ENCODE measurements around the gene PNMA6A.
"Not testable (repeated sequence)": the region's sequence is repeated elsewhere in the genome, so short reads cannot be mapped to it uniquely, and the experiment has no call there.

Gene PNMA6A

DNA sequence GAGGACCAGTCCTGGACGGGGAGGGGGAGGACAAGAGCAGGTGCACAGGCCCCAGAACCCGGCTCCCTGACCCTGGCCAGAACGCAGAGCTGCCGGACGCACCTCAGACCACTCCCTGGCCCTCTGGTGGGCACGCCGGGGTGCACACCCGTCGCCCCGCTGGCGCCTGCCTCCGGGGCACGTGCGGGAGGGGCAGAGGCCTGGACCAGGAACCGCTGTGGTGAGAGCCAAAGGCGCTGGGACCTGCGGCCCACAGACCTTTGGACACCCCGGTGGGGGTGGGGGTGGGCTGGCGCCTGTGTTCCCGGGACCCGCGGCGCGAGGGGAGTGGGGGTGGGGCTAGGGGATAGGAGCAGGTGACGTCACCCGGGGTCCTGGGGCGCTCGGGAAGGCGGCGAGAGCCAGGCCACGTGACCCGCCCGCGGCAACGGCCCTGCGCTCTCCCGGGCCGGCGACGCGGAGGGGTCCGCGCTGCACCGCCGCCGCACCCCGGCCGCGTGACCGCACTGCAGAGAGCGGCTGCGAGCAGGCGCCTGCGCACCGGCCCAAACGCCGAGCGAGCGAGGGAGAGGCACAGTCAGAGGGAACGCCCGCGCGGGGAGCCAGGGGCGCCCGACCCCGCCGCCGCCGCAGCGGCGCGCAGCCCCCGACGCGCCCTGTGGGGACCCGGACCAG is at the start of gene PNMA6A:
Gene PNMA6A (plus strand): TSS at position 546 of the 675 bp plus-strand sequence. CDS start 609 bp downstream, outside the sequence.
- not testable (repeated sequence) for DNase-seq

DNA sequence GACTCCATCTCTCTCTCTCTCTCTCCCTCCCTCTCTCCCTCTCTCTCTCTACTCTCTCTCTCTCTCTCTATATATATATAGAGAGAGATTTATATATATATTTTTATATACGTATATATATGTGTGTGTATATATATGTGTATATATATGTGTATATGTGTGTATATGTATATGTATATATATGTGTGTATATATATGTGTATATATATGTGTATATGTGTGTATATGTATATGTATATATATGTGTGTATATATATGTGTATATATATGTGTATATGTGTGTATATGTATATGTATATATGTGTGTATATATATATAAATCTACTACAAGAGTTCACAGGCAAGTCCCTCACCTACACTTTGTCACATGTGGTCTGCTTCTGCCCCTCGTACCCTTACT is 45.8 kb upstream of the PNMA6A start:
- DNase-seq = not testable (repeated sequence)

DNA sequence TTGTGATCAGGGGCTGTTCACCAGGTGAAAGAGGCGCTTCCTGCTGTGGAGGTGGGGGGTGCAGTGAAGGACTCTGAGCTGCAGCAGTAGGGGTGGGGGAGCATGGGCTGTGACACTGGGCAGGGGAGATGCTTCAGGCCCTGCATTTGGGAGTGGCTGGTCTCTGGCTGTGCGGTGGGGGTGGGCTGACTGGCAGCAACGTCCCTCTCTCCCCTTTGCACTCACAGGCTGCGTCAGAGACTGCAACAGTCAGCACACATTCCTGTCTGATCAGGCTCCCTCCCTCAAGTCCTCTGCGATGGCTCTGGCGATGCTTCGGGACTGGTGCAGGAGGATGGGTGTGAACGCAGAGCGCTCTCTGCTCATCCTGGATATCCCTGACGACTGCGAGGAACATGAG is 43.8 kb upstream of the PNMA6A start:
- not testable (repeated sequence) for DNase-seq

DNA sequence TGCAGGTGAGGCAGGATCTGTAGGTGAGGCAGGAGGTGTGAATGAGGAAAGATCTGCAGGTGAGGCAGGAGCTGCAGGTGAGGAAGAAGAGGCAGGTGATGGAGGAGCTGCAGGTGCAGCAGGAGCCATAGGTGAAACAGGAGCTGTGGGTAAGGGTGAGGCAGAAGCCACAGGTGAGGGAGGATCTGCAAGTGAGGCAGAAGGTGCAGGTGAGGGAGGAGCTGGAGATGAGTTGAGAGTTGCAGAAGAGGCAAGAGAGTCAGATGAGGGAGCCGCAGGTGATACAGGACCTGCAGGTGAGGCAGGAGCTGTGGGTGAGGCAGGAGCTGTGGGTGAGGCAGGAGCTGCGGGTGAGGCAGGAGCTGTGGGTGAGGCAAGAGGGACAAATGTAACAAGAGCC is 43.1 kb upstream of the PNMA6A start:
- DNase-seq = no peak

DNA sequence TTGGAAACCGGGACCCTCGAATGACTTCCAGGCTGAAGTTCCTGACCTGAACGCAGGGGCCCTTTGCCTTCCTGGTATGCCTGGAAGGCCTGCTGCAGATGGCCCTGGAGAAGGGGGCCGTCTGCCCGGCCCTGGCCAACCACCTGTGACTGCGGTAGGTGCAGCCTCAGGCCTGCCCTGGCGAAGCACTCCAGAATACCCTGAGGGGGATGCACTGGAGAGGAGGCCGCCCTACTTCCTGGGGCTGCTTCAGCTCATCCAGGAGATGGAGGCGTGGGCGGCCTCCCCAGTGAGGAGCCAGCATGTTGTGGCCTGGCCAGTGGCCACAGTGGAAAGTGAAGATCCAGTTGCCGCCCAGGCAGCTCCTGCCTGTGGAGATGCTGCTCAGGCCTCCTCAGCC is 42.4 kb upstream of the PNMA6A start:
- no peak for DNase-seq

DNA sequence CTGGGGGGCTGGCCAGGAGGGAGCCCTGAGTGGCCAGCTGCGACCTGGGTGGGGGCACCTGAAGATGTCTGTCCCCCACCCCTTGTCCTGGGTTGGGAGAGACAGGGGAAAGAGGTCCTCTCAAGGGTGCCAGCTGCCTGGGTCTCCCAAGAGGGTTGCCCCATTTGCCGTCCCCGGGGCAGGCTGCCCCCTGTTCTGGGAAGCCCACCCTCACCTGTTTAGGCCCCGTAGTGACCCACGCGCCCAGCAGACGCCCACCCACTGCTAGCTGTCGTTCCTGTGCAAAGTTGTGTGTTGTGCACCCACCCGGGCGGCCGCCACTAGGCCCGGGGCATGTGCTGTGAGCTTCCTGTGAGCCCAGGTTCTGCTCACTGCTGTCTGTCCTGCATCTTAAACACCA is 41.5 kb upstream of the PNMA6A start:
- no peak for DNase-seq

DNA sequence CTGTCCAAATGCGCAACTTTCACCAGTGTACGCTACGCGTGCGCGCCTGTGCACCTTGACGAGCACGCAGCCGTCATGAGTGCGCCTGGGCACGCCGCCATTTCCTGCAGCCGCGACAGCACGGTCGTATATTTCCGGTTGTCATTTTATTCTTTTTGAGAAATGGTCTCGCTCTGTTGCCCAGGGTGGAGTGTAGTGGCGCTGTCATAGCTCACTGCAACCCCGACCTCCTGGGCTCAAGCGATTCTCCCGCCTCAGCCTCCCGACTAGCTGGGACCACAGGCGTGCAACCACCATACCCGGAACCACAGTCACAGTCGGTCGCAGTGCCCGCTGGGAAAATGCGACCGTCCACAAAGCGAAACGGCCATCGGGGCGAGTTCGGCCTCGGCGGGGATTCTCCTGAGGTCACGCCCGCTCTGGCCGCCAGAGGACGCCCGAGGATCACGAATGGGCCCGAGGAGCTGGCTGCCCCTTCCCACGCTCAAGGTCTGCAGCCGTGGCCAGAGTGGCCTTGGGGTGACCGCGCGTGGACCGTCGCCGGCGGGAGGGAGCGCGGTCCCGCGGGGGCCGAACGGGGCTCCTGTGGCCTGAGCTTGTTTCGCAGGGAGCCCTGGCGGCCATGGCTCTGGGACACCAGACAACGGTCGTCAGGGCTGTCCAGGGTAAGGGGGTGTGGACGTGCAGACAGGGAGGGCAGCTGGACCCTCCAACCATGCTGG is 39.7 kb upstream of the PNMA6A start:
- no peak for DNase-seq

DNA sequence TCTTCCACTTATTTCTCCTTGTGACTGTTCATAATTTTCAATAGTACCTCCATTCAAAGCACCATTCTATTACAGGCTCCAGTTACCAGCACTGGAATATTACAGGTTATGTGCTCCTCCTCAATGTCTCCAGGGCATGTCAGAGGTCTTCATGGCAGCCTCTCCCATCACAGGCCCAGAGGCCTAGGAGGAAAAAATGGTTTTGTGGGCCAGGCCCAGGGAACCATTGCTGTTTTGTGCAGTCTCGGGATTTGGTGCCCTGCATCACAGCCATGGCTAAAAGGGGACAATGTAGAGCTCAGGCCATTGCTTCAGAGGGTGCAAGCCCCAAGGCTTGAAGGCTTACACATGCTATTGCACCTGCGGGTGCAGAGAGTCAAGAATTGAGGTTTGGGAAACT is 23.2 kb upstream of the PNMA6A start:
- DNase-seq = no peak

DNA sequence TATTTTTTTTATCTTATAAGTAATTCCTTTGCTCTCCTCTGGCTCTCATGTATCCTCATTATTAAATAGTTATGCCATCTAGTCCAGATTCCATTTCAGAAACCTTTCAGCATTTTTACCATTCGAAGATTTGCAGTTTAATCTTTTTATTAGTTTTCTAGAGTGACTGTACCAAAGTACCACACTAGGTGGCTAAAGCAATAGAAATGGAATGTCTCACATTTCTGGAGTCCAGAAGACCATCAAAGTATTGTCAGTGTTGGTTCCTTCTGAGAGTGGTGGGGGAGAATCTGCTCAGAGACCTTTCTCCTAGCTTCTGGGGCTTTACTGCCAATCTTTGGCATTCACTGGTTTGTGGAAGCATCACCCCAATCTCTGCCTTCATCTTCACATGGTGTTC is 19.7 kb upstream of the PNMA6A start:
- no peak for DNase-seq

DNA sequence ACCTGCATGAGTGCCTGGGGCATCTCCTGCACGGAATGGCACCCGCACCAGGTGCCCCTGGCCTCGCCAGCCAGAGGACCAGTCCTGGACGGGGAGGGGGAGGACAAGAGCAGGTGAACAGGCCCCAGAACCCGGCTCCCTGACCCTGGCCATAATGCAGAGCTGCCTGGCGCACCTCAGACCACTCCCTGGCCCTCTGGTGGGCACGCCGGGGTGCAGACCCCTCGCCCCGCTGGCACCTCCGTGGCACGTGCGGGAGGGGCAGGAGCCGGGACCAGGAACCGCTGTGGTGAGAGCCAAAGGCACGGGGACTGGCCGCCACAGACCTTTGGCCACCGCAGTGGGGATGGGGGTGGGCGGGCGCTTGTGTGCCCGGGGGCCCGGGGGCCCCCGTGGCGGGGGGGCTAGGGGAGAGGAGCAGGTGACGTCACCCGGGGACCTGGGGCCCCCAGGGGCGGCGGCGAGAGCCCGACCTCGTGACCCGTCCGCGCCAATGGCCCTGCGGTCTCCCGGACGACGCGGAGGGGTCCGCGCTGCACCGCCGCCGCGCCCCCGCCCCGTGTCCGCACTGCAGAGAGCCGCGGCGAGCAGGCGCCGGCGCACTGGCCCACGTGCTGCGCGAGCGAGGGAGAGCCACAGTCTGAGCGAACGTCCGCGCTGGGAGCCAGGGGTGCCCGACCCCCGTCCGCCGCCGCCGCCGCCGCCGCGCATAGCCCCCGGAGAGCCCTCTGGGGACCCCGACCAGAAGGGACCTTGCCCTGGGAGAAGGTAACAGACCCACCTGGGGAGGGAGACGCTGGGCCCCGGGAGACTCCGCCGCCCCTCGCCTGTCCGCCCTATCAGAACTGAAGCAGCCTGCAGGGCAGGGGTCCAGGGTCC is 16.1 kb upstream of the PNMA6A start, which contains the start of gene PNMA3:
Gene PNMA3 (plus strand): TSS at position 600 of the 879 bp plus-strand sequence. CDS start 586 bp downstream, outside the sequence.
- no peak for DNase-seq

DNA sequence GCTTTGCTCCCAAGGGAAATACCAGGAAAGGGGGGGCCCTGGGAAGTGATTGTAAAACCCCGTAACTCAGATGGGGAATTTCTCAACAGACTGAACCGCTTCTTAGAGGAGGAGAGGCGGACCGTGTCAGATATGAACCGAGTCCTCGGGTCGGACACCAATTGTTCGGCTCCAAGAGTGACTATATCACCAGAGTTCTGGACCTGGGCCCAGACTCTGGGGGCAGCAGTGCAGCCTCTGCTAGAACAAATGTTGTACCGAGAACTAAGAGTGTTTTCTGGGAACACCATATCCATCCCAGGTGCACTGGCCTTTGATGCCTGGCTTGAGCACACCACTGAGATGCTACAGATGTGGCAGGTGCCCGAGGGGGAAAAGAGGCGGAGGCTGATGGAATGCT is 15.0 kb upstream of the PNMA6A start:
- DNase-seq = no peak

DNA sequence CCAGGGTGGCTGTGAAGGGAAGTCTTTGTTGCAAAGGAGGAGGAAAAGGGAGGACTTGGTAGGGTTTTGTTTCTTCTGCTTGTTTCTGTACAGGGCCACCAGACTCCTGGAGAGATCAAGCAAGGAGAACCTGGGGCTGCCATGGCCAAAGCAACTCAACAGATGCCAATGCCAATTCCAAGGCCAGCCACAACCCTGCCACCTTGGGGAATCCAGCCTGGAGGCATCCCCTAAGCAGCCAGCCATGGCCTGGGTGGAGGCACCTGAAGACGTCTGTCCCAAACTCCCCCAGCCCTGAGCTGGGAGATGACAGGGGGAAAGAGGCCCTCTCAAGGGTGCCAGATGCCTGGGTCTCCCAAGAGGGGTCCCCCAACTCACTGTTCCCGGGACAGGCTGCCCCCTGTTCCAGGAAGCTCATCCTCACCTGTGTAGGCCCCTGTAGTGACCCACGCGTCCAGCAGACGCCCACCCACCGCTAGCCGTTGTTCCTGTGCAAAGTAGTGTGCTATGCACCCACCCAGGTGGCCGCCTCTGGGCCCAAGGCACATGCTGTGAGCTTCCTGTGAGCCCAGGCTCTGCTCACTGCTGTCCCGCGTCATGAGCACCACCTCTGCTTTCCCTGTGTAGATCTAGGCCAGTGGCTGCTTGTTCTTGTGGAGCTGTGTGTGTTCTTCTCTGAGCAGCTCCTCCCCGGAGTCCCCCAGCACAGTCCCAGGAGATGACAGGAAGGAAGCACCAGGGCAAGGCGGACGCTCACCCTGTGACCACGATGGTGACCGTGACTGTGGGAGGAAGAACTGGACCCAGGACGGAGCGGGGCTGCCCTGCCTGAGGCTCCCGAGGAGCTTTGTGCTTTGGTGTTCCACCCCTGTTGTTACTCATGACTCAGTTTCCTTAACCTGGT is 12.8 kb upstream of the PNMA6A start:
- DNase-seq = no peak

DNA sequence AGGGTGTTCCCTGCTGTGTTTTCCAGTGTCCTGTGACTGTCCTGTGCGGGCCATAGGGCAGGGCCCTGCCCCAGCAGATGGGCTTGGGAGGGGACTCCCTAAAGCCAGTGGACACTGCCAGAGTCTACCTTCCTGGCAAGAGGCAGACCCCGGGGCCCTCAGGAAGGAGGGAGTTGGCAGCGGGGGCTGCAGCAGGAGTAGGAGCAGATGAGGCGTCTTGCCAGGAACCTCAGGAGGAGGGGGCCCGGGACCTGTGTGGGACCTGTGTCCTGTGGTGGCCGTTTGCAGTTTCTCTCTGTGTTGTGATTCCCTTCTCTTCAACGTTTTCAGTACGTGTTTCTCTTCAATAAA is 12.2 kb upstream of the PNMA6A start:
- no peak for DNase-seq

DNA sequence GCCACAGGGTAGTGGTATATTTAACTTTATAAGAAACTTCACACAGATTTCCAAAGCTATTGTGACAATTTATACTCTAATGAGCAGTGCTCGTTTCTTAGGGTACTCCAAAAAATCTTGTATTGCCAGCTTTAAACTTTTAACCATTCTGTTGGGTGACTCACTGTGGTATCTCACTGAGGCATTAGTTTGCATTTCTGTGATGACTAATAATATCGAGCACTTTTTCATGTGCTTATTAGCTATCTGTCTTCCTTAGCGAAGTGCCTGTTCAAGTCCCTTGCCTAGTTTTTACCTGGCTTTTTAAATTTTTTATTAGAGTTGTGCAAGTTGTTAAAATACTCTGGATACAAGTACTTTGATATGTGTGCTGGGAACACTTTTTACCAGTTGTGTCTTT is 10.5 kb upstream of the PNMA6A start:
- DNase-seq = no peak

DNA sequence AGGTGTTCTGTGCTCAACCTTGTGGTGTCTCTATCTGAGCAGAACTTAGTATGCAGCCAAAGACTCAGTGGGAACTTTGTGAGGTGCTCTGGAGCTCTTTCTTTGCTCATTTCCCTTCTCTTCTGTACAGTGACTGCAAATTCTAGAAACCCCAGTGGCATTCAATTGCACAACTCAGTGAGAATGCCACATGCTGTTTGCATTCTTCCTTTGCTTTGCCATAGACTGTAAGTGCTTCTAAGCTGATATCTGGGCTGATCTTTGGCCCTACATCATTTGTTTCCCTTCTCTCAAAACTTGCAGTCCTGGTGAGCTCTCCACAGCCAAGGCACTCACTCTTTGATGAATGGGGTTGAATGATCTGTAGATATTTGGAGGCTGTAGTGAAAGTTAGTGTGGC is 8.9 kb upstream of the PNMA6A start:
- DNase-seq = no peak

DNA sequence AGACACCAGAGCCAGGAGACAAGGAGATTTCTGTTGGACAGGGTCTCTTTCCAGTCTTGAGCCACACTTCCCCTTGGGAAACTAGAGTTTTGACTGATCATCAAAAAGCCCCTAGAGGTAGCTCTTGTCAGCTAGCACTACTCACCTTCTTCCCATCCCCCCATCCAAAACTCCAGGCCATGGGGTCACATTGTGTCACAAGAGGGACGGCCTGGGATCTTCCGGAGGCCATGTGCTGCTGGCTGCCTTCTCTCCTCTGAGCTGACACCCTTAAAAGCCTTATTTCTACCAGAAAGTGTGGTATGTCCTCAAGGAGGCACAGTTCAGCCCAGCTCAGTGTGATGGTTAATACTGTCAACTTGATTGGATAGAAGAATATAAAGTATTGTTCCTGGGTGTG is 8.2 kb upstream of the PNMA6A start:
- DNase-seq = no peak

DNA sequence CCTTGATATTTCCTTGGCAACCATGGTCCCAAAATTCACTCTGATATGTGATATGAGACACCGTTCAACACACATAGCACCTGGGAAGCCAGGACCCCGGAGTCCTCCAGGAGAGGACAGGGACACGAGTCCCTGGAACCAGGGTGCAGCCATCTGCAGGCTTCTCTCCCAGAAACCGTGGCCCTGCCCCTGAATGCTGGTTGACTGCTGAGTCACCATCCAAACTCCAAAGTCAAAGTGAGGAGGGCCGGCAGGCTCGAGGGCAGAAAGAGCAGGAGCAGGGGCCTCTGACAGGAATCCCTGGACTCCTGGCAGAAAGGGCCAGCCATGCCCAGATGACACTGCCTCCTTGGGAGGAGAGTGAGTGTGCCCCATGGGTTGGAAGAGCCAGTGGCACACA is 6.9 kb upstream of the PNMA6A start:
- DNase-seq = no peak

DNA sequence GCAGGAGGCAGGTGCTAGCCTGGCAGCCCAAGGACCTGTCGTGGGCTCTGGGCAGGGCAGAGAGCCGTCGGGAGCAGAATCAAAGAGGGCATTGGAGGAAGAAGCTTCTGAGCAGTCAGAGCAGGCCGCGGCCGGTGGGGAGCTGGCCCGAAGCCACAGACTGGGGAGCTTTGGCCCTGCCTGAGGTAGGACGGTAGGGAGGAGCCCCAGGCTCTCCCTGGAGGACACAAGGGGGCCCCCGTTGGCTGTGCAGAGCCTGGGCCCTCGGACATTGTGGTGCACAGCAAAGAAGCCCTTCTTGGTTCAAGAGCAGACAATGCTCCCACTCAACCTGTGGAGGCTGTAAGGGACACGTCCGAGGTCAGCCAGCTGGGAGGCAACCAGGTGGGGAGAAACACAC is 5.9 kb upstream of the PNMA6A start:
- DNase-seq = not testable (repeated sequence)

DNA sequence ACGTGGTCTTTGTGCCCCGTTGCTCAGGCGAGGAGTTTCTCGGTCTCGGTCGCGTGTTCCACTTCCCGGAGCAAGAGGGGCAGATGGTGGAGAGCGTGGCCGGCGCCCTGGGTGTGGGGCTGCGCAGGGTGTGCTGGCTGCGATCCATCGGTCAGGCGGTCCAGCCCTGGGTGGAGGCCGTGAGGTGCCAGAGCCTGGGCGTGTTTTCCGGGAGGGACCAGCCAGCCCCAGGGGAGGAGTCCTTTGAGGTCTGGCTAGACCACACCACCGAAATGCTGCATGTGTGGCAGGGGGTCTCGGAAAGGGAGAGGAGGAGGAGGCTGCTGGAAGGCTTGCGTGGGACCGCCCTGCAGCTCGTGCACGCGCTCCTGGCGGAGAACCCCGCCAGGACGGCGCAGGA is 1.1 kb downstream of the PNMA6A start:
- DNase-seq = not testable (repeated sequence)

DNA sequence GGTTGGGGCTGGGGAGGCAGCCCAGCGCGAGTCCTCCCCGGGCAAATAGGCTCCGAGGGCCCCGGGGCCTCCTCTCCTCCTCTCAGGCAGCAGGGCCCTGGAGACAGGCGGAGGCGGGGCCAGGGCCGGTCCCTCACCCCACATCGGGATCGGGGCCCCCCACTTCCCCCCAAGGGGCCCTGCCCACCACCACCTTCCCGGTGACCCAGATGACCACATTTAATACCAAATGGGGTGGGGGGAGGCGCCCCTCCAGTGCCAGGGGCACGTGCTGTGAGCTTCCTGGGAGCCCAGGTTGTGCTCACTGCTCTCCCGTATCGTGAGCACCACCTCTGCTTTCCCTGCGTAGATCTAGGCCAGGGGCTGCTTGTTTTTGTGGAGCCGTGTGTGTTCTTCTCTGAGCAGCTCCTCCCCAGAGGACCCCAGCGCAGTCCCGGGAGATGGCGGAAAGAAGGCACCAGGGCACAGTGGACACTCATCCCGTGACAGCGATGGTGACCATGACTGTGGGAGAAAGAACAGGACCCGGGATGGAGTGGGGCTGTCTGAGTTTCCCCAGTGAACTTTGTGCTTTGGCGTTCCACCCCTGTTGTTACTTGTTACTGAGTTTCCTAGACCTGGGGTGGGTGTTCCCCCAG is 2.1 kb downstream of the PNMA6A start:
- DNase-seq = no peak

DNA sequence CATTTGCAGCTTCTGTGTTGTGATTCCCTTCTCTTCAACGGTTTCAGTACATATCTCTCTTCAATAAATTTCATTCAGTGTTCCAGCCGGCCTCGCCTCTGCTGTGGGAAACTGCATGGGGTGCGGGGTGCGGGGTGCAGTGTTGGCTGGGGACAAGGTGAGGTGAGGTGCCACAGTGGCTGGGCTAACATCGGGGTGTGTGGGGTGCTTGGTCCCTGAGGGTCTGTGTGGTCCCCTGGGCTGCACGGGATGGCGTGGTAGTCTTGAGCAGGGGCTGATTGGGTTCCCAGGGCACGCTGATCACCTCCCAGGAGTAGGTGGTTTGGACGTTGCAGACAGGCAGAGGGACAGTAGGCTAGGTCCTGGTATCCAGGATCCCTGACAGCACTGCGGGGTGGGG is 2.7 kb downstream of the PNMA6A start:
- no peak for DNase-seq

DNA sequence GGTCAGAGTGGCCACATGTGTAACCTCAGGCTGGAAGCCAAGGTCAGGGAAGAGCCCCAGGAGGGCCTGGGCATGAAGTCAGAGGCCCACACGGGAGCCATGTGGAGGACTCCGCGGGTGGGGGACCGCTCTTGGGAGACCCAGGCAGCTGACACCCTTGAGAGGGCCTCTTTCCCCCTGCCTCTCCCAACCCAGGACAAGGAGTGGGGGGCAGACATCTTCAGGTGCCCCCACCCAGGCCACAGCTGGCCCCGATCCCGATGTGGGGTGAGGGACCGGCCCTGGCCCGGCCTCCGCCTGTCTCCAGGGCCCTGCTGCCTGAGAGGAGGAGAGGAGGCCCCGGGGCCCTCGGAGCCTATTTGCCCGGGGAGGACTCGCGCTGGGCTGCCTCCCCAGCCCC is 3.1 kb downstream of the PNMA6A start:
- DNase-seq = no peak
